Fibroblast of lung (primary cell): ENCODE measurements around the gene EDN2. TPM values are rescaled to one million over a fixed set of nuclear protein-coding genes. Genes with fewer than 3 reads are reported as not detected.

ENCODE experiments used
- DNase-seq, 2 donors: peaks; one replicate each; pipeline versions ENCODE4 v3.0.0 to v3.0.0-alpha.2; 2010; ENCODE audit warnings: low read depth in 2 of 2
- H2AFZ ChIP-seq: 2 replicates; pipeline ENCODE4 v1.5.1; 2012; ENCODE audit warnings: low read length, control low read depth, inconsistent platforms
- H3K27ac ChIP-seq: 2 replicates; pipeline ENCODE4 v1.5.1; 2011; ENCODE audit warnings: low read length, control low read depth; ENCODE audit not compliant: insufficient read depth
- H3K27me3 ChIP-seq: 2 replicates; pipeline ENCODE4 v1.5.1; 2011; ENCODE audit warnings: mild to moderate bottlenecking, low read length; ENCODE audit not compliant: control insufficient read depth, insufficient read depth
- H3K36me3 ChIP-seq: 2 replicates; pipeline ENCODE4 v1.5.1; 2011; ENCODE audit warnings: low read length; ENCODE audit not compliant: control insufficient read depth, insufficient read depth
- H3K4me1 ChIP-seq: 2 replicates; pipeline ENCODE4 v1.5.1; 2011; ENCODE audit warnings: low read length; ENCODE audit not compliant: control insufficient read depth, insufficient read depth; ENCODE audit errors: extremely low read depth
- H3K4me2 ChIP-seq: 2 replicates; pipeline ENCODE4 v1.5.1; 2011; ENCODE audit warnings: low read length, control low read depth; ENCODE audit not compliant: insufficient read depth; ENCODE audit errors: extremely low read depth
- H3K4me3 ChIP-seq, 4 experiments: fragments of 200-600 bp in 1 of 4; sonication (generic) in 1 of 4; replicated peaks in 1 of 4; 2 replicates each; pipeline ENCODE4 v1.5.1; 2011 to 2016; ENCODE audit warnings: low read length in 4 of 4, low read depth in 3 of 4, mild to moderate bottlenecking in 3 of 4, control low read depth in 2 of 4, inconsistent platforms in 1 of 4, mixed read lengths in 1 of 4; ENCODE audit not compliant: insufficient read depth in 1 of 4; ENCODE audit errors: control extremely low read depth in 1 of 4
- H3K79me2 ChIP-seq: 2 replicates; pipeline ENCODE4 v1.5.1; 2012; ENCODE audit warnings: mild to moderate bottlenecking, low read length, inconsistent platforms; ENCODE audit not compliant: control insufficient read depth, insufficient read depth
- H3K9ac ChIP-seq: 2 replicates; pipeline ENCODE4 v1.5.1; 2011; ENCODE audit warnings: mild to moderate bottlenecking, low read length, control low read depth; ENCODE audit not compliant: insufficient read depth
- H3K9me3 ChIP-seq: 2 replicates; pipeline ENCODE4 v1.5.1; 2012; ENCODE audit warnings: low read depth, low read length; ENCODE audit not compliant: control insufficient read depth, insufficient read depth
- H4K20me1 ChIP-seq: 2 replicates; pipeline ENCODE4 v1.5.1; 2011; ENCODE audit warnings: low read length; ENCODE audit not compliant: control insufficient read depth, insufficient read depth; ENCODE audit errors: extremely low read depth
- EZH2 ChIP-seq: IDR thresholded peaks from 2 replicates; pipeline ENCODE4 v1.5.1; 2012; ENCODE audit warnings: low read length, control low read depth, mild to moderate bottlenecking; ENCODE audit errors: missing control alignments
- polyA plus RNA-seq, 2 donors: library from polyadenylated mRNA; depleted of rRNA in 1 of 2; stranded (reverse) in 1 of 2; unstranded in 1 of 2; fragments of >200 nt; gene quantifications; 2 replicates each; pipeline ENCODE4 v1.2.1, GENCODE V29; 2011 to 2012; ENCODE audit warnings: missing spikeins in 1 of 2
- total RNA-seq: library from RNA; depleted of rRNA; stranded (reverse); fragments of >200 nt; gene quantifications from 2 replicates; pipeline ENCODE4 v1.2.1, GENCODE V29; 2014
- TF ChIP-seq, protein P1 (sequence below), 2 donors: IDR thresholded peaks in 1 of 2; conservative IDR thresholded peaks in 1 of 2; 1 replicate in 1 of 2; 2 replicates in 1 of 2; pipeline ENCODE4 v1.5.1; 2011 to 2012; ENCODE audit warnings: low read length in 2 of 2, control low read depth in 1 of 2, inconsistent platforms in 1 of 2, low read depth in 1 of 2, mild to moderate bottlenecking in 1 of 2

Gene EDN2
- total and polyA plus RNA-seq, 2 donors (not counting 1 experiment from before 2014, with no cell fraction given), result not detected

DNA sequence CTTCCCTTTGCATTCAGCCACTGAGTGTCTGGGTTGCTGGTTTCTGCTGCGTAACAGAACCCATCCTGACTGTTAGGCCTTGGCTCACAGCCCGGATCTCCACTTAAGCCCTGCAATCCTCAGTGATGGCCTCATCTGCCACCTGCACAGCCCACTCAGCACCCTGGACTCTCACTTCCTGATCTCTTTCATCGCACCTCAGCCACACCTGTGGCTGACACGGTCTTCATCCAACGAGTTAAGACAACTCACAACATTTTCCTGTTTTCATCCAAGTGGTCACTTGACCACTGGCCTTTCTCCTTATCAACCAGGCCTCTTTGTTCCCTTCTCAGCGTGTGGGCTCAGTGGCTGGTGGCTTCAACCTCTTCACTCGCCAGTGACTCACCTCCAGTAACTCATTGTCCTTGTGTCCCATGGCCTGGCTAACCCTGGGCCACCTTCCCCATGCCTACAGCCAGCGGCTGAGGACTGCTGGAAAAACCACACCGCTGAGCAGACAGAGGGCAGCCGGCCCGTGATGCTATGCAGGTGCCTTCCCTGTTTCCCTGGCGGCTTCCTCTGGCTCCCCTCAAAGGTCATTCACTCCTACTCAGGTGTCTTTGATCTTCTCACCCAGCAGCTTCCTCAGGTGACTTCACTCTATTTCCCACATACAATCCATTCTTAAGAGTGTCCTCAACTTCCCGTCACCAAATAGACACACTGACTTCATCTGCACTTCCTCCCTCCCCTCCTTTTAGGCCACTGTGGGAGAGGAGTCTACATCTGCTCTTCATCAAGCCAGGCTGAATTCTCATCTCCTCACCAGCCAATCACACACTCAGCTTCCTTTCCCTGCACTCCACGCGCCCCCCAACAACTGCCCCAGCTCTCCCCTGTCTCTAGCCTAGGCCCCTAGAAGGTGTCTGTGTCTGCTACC is 19.9 kb upstream of the EDN2 start:
- Histone ChIP-seq H3K4me2 (no peak overlapping the region), H3K9me3 (no peaks in the 10 kb centered on the region), H3K79me2 (no peaks in the 10 kb centered on the region), H2AFZ (no peak overlapping the region), H4K20me1 (no peaks in the 10 kb centered on the region), H3K4me1 (no peaks in the 10 kb centered on the region), H3K9ac (no peak overlapping the region), H3K36me3 (no peaks in the 10 kb centered on the region), H3K27ac (no peak overlapping the region), H3K4me3 (no peak overlapping the region), H3K27me3 (no peaks in the 10 kb centered on the region)
- DNase-seq, result peak; percentile 56 to 79
- TF ChIP-seq EZH2, result no peak
- TF ChIP-seq, protein P1, sequence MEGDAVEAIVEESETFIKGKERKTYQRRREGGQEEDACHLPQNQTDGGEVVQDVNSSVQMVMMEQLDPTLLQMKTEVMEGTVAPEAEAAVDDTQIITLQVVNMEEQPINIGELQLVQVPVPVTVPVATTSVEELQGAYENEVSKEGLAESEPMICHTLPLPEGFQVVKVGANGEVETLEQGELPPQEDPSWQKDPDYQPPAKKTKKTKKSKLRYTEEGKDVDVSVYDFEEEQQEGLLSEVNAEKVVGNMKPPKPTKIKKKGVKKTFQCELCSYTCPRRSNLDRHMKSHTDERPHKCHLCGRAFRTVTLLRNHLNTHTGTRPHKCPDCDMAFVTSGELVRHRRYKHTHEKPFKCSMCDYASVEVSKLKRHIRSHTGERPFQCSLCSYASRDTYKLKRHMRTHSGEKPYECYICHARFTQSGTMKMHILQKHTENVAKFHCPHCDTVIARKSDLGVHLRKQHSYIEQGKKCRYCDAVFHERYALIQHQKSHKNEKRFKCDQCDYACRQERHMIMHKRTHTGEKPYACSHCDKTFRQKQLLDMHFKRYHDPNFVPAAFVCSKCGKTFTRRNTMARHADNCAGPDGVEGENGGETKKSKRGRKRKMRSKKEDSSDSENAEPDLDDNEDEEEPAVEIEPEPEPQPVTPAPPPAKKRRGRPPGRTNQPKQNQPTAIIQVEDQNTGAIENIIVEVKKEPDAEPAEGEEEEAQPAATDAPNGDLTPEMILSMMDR (conservative IDR thresholded peaks at IDR 0.05 in 1 of 2, IDR thresholded peaks at IDR 0.05 in 1 of 2; ENCODE audit: low read depth in 1 of 2, low read length in 2 of 2), result no peak

DNA sequence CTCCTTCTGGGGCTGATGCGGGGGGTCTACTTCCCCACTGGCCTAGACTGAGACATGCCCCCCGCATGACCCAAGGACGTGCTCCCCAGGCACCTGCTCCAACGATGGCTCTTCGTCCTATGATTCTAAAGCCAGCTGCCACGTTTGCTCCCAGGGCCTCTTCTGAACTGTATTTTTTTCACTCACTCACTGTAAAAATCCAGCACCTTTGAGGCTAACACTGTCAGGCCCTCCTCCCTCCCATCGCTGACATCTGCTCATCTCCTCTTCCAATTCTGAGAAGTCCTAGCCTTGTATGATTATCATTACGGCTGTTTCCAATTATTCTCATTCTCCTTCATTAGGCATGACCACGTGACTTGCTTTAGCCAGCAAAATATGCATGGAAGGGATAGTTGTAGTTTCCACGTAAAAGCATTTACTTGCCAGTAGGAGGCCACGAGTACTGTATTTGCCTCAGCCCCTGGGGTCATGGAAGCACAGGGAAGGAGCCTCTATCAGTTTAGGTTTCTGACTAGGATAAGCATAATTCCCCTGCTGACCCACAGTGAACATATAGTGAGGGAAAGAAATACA is 19.1 kb upstream of the EDN2 start:
- Histone ChIP-seq H4K20me1 (no peaks in the 10 kb centered on the region), H3K4me2 (no peak overlapping the region), H2AFZ (no peak overlapping the region), H3K79me2 (no peaks in the 10 kb centered on the region), H3K4me3 (no peak overlapping the region), H3K4me1 (no peaks in the 10 kb centered on the region), H3K9ac (no peak overlapping the region), H3K27me3 (no peaks in the 10 kb centered on the region), H3K36me3 (no peaks in the 10 kb centered on the region), H3K9me3 (no peaks in the 10 kb centered on the region), H3K27ac (no peak overlapping the region)
- no peak for DNase-seq
- TF ChIP-seq, protein P1 (conservative IDR thresholded peaks at IDR 0.05 in 1 of 2, IDR thresholded peaks at IDR 0.05 in 1 of 2; ENCODE audit: low read depth in 1 of 2, low read length in 2 of 2), result peak; percentile 11 to 13
- no peak for TF ChIP-seq EZH2

DNA sequence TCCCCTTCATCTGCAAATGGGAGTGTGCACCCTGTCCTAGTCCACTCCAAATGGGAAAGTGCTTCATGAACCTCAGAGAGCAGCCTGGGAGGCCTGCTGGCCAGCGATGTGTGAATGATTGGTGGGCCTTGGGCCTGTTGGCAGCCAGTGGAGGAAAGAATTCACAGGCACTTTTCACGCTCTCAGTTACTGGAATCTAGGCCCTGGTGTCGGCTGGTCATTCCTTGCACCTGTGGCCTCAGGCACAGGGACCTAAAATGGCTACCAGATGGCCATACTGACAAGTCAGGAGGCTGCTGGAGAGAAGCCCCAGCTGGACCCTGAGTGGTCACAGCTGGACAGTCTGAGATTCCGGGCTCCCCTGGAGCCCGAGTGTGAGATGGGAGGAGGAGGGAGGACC is 18.4 kb upstream of the EDN2 start:
- DNase-seq, result peak in 1 of 2 donors; percentile 60
- Histone ChIP-seq H3K9ac (no peak overlapping the region), H4K20me1 (no peaks in the 10 kb centered on the region), H3K27me3 (no peaks in the 10 kb centered on the region), H3K9me3 (no peaks in the 10 kb centered on the region), H3K4me1 (no peaks in the 10 kb centered on the region), H3K4me2 (no peak overlapping the region), H3K36me3 (no peaks in the 10 kb centered on the region), H3K27ac (no peak overlapping the region), H2AFZ (no peak overlapping the region), H3K79me2 (no peaks in the 10 kb centered on the region), H3K4me3 (no peak overlapping the region)
- TF ChIP-seq EZH2, result no peak
- TF ChIP-seq, protein P1 (conservative IDR thresholded peaks at IDR 0.05 in 1 of 2, IDR thresholded peaks at IDR 0.05 in 1 of 2; ENCODE audit: low read depth in 1 of 2, low read length in 2 of 2), result no peak
